SK-MEL-5 (cell line): Measurements from ENCODE around the gene GJA5. TPM values are rescaled to one million over a fixed set of nuclear protein-coding genes. Genes with fewer than 3 reads are reported as not detected.
"Not testable (repeated sequence)": the region's sequence is repeated elsewhere in the genome, so short reads cannot be mapped to it uniquely, and the experiment has no call there.

Source experiments
- DNase-seq: peaks from one replicate; pipeline ENCODE4 v3.0.0-alpha.2; 2016; ENCODE audit warnings: low read depth, low spot score
- in situ Hi-C: cut with HindIII; loops from 2 replicates; pipeline ENCODE4 v1.10.0; 2016; ENCODE audit warnings: low sequenced_read_pairs, high pct_unique_total_duplicates, low pct_unique_long_range_greater_than_20kb
- total RNA-seq: library from RNA; depleted of rRNA; stranded (reverse); fragments of >200 nt; shearing (Covaris generic); gene quantifications from 2 replicates; pipeline ENCODE4 v1.2.3, GENCODE V29; 2014

The GJA5 gene
- total RNA-seq, 1 experiment from 2014 or later: not detected

DNA sequence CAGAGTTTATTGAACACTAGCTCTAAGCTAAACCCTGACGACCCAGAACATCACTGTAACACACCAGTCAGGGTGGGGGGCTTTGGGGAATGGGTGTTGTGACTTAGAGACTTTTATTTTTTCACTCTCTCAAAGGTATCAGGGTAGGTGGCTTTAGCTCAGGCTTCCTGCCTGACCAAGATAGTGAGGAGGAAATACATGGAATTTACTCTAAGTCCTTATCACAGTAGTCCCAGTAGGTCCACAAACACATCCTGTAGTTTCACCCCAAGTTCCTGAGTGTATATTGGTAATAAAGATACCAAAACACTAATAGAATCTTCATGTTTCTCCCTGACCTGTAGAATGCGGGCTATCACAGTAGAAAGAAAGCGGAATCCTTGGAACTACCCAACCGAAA, 15.1 kb downstream of the GJA5 start:
- in situ Hi-C loops: no loop called here
- DNase-seq: no peak

DNA sequence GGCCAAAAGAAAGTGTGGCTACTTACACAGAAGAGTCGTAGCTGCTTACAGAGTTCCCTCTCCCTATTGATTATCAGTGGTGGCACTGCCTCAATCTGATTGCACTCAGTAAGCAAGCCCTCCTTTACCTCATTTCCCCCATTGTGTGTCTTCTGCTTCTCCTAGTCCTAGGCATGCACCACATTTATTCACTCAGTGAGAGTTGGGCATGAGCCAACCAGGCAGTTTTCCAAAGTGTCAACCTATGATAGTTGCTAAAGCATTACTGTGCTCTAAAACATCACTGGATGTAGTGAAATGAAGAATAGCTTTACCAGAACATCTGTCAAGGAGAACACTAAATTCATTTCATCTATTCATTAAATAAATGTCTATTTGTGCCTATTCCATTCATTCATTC, 19.3 kb downstream of the GJA5 start:
- DNase-seq: no peak
- in situ Hi-C loops: no loop called here

DNA sequence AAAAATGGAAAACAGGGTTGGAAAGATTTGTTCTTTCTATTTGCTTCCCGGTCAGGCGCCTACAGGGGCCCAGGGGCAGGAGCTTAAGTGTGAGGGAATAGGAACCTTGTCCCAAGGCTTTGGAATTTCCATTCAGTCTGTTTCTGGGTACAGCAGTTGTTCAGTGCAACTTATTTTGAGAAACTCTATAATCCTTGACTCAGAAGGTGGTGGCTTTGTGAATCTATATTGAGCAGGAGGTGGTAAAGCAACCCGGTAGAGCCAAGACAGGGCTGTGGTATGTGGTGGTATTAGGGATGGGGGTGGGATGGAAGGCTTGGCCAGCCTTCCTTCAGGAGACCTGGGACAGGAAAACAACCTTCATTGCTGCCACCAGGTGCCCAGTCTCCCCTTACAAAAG, 20.0 kb downstream of the GJA5 start:
- no peak for DNase-seq
- in situ Hi-C loops: no loop called here

DNA sequence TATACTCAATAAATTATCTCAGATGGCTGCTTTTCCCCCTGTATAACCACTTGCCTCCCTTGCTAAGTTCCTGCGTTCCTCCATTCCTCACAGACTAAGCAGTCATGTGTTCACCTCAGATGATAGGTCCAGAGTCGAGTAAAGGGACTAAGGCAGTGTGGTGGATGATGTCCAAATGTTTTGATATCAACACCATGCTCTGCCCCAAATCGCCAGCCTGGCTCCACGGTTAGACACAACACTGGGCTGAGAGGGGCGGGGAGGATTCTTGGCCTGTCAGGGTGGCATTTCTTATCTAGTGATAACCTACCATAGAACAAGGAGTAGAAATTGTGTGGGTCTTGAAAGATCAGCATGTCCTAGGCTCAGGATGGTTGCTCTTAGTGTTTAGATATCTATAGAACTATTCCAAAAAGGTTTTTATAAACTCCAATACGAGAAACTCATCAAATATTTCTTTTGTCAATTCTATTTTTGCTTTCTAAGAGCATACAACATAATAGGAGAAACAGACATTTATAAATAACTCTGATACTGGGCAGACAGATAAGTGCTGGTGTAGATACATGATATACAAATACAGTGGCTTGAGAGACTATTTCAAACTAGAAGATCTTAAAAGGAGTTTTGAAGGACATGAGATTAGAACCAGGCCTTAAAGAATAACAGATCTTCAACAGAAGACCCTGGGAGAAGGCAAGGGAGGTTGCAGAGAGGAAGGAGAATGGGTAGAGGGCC, 21.5 kb downstream of the GJA5 start:
- DNase-seq: no peak
- in situ Hi-C loops: no loop called here

DNA sequence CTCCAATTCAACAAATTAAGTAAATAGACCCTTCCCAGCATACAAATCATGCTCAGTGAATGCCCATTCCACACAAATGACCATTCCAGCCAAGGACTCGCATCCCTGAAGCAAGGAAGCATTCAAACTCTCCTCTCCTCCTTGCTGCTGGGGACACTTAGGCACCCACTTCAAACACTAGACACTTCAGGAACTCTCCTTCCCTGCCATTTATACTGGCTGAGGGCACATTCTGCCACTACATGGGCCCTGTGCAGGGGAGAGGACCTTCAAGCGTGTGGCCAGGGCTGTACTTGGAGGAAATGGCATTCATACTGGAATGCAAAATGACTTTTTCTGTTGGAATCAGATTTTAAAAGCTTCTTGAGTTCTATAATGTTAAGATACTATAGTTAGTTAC, 22.3 kb downstream of the GJA5 start:
- no peak for DNase-seq
- in situ Hi-C loops: no loop called here

DNA sequence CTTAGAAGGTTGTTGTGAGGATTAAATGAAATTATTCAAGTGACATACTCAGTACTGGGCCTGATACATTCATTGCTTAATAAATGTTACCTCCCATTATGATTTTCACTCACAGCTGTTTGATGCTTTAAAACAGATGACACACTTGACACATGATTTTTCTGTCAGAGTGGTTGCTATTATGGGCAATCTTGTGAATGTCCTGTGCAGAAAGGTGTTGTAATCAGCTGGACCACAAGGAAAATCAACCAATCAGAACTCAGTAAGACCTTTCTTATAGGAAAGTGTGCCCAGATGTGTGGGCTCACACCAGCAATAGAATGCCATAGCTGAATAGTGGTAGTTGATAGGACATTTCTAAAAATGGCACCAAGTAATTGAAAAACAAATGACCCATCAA, 23.5 kb downstream of the GJA5 start:
- in situ Hi-C loops: no loop called here
- DNase-seq: no peak

DNA sequence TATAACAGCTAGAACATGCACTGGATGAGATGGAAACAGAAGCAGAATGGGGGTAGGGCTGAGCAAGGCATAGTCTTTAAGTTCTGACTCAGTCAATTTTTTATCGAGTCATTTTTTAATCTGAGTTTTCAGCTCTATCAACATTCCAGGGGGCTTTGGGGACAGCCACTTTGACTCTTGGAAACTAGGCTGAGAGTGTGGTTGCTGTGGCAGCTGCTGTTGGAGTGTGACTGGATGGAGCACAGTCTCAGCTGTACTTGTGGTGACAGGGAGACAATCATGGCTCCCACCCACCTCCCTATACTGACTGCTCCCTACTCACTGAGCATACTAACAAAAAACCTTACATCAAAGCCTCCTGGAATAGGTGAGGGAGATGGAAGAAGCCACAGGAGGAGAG, 25.0 kb downstream of the GJA5 start:
- in situ Hi-C loops: no loop called here
- DNase-seq: no peak

DNA sequence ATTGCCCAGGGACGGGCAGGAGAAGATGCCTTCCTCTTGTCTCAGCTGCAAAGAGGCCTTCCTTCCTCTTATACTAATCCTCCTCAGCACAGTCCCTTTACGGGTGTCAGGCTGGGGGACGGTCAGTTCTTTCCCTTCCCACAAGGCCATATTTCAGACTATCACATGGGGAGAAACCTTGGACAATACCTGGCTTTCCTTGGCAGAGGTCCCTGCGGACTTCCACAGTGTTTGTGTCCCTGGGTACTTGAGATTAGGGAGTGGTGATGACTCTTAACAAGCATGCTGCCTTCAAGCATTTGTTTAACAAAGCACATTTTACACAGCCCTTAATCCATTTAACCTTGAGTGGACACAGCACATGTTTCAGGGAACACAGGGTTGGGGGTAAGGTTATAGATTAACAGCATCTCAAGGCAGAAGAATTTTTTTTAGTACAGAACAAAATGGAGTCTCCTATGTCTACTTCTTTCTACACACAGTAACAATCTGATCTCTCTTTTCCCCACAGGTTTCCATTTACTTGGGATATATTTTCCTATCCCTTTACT, 26.0 kb downstream of the GJA5 start:
- DNase-seq, in situ Hi-C loops: not testable (repeated sequence)

DNA sequence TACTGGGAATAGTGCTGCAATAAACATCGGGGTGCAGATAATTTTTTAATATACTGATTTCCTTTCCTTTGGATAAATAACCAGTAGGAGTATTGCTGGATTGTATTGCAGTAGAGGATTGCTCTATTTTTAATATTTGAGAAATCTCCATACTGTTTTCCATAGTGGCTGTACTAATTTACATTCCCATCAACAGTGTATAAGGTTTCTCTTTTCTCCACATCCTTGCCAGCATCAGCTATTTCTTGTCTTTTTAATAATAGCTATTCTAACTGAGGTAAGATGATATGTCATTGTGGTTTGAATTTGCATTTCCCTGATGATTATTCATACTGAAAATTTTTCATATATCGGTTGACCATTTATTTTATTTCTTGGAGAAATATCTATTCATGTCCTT, 31.1 kb downstream of the GJA5 start:
- in situ Hi-C loops: no loop called here
- DNase-seq: no peak

DNA sequence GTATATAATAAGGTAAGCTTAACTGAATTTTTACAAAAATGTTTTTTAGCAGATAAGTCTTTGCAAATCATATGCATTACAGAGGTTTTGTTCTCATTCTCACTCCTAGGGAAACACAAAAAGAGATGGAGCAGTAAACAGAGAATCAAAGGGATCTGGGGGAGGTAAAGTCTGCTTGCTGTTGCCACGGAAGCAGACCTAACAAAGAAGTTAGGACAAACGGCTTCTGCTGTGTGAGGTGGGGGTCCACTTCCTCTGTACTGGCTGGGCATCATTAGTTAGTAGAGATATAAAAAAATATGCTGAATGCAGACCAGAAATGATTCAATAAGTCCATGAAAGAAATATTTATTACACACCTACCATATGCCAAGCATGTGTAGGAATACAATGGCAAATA, 34.2 kb downstream of the GJA5 start:
- no peak for DNase-seq
- in situ Hi-C loops: no loop called here

DNA sequence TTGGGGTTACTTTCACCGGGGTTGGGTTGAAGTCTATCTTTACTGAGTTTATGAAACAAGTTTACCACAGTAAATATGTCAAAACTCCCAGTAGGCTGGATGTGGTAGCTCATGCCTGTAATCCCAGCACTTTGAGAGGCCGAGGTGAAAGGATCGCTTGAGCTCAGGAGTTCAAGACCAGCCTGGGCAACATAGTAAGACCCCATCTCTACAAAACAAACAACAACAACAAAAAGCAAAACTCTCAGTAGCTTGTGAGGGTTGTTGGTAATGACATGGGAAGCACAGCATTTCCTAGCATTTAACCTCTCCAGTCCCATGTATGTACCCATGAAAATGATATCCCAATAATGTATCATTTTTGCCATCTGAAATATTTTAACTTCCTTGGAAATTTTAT, 34.7 kb downstream of the GJA5 start:
- in situ Hi-C loops: no loop called here
- DNase-seq: no peak

DNA sequence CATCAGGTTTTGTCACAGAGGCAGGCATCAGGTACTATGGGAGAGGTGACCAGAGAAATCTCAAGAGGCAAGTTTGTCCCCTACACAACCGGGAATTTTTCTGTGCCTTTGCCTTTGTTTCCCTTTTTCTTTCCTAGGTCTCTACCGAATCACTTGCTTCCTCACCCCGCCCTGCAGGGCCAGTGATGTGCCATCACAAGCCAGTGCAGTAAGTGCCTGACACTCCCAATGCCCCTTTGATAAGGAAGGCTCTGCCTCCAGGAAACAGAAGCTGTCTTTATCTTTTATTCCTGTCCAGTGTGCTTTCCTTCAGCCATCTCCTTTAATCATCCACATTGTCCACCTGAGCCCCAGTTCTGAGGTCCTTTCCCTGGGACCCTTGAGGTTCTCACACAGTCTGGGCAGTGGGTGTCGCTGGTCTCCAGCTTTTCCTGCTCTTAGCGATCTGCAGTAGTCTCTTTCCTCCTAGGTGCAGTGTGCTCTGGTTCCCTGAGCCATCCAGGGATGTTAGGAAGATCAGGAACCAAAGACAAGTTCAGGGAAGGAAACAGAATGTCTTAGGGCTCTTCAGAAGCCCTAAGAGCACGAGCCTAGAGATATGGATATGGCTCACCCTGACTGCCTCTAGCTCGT, 36.6 kb downstream of the GJA5 start:
- in situ Hi-C loops: no loop called here
- DNase-seq: peak; percentile 88

DNA sequence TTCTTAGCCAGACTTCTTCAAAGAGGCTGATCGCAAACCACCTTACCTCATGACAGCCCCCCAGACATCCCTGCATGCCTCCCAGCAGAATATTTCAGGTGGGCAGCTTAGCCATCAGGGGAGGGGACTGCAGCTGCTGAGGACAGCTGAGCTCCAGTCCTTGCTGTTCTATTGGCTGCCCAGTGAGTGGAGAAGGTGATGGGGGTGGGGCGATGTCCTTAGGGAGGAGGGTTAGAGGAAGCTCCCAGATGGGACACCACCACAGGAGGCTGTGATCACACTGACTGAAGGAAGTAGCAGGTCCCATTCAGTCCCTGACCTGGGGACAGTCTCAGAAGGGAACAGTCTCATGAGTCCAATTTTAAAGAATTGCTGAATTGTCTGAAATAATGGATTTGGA, 38.3 kb downstream of the GJA5 start:
- in situ Hi-C loops: no loop called here
- no peak for DNase-seq

DNA sequence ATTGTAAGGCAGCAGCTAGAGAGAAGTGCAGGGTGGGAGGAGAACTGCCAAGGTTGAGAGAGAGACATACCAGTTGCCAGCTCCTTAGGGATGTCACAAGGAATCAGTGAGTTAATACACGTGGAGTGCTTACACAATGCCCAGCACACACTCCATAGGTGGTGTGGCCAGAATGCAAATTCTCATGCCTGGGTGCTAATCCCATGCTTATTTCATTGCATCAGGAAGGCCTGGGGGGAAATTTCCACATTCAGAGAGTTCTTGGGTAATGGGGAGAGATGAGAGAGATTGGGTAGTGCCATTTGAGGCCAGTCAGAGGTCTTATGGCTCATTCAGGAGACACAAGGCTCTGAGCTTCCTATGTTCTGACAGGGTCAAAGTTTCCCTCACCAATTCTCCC, 38.7 kb downstream of the GJA5 start:
- in situ Hi-C loops: no loop called here
- DNase-seq: peak; percentile 55

DNA sequence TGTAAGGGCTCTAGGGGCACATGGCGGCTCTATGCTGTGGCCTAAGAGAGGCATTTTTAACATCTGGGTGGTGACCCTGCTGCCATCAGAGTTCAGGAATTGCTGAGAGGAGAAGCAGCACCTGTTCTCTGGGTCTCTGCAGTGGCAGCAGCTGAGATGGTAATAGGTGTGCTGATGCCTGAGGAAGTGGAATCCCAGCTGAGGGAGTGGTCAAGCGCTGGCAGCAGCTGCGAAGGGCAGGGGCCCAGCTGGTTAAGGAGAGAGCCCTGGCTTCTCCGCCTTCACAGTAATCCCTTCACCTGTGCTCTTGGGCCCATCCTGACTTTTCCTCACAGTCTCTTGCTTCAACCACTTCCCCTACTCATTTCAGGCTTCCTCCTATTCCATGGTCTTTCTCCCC, 39.8 kb downstream of the GJA5 start:
- DNase-seq: no peak
- in situ Hi-C loops: no loop called here

DNA sequence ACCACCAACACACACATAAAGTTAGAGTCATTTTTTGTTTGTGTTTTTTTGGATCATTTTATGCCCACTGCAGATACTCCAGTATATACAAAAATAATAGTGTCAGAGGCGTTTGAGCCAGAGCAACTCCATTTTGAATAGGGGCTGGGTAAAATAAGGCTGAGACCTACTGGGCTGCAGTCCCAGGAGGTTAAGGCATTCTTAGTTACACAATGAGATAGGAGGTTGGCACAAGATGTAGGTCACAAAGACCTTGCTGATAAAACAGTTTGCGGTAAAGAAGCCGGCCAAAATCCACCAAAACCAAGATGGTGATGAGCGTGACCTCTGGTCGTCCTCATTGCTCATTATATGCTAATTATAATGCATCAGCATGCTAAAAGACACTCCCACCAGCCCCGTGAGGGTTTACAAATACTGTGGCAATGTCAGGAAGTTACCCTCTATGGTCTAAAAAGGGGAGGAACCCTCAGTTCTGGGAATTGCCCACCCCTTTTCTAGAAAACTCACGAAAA, 40.6 kb downstream of the GJA5 start:
- in situ Hi-C loops: no loop called here
- DNase-seq: no peak

DNA sequence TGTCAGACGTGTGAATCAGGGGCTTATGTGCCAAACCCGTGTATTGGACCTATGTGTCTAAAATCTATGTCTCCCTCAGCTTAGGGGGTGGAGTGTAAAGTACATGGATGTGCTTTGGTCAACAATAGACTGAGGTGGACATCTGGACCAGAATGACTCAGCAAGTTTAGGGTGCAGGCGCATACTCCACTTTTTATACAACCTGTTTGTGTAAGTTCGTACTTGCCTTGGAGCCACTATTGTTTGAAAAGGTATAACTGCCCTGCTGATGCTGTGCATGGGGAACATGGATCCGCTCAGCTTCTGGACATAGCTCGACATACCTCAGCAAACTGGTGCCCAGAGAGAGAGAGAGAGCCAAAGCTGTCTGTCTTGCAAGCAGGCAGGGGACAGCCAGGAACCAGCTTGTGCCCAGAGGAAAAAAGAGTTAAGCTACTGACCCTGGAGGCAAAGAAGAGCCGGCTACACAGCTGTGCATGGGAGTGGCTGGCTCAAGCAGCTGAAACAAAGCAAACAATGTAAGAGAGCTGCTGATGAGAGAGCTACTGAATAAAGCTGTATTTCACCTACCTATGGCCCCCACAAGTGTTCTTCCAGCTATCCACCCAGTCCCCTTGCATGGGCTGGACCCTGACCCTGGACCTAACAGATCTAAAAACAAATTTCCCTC, 41.2 kb downstream of the GJA5 start:
- DNase-seq: no peak
- in situ Hi-C loops: no loop called here

DNA sequence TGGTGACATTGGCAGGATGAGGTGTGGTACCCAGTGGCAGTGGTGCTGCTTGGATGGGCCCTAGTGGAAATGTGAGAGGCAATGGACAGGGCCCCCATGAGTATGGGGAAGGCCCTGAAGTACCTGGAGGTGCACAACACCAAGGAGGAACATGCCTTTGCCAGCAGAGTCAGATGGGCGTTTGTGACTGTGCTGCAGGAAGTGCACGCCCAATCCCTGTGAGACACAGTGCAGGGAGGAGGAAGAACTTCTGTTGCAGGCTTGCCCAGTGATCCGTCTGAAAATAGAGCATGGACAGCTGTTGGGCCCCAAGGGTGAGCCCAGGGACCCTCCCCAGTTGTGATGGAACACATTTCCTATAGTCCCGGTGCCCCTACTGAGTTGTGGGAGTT, 42.7 kb downstream of the GJA5 start:
- no peak for DNase-seq
- in situ Hi-C loops: no loop called here
